ENCODE results near the gene TM9SF2.

The TM9SF2 gene

GRCh38 chr13:99495466-99496183 lies 5.6 kb upstream of the TM9SF2 start:
- no peak for DNase-seq

GRCh38 chr13:99496184-99497142 lies 4.8 kb upstream of the TM9SF2 start:
- peak; percentile 76 for DNase-seq

GRCh38 chr13:99498171-99499161 lies 2.8 kb upstream of the TM9SF2 start:
- peak; percentile 99 for DNase-seq

- DNase-seq, result no peak
Measured at GRCh38 chr13:99500839-99501183, 461 bp upstream of the TM9SF2 start.

- DNase-seq, result no peak
Measured at GRCh38 chr13:99501848-99502301, 603 bp downstream of the TM9SF2 start.

- no peak for DNase-seq
Measured at GRCh38 chr13:99505814-99506269, 4.6 kb downstream of the TM9SF2 start.

- DNase-seq, result peak; percentile 28
Measured at GRCh38 chr13:99506634-99507033, 5.4 kb downstream of the TM9SF2 start.

- DNase-seq, result no peak
Measured at GRCh38 chr13:99507054-99507453, 5.8 kb downstream of the TM9SF2 start.

- DNase-seq, result no peak
Measured at GRCh38 chr13:99507551-99507950, 6.3 kb downstream of the TM9SF2 start.

- no peak for DNase-seq
Measured at GRCh38 chr13:99507986-99508385, 6.7 kb downstream of the TM9SF2 start.

- DNase-seq, result no peak
Measured at GRCh38 chr13:99509479-99509878, 8.2 kb downstream of the TM9SF2 start.

- DNase-seq, result no peak
Measured at GRCh38 chr13:99514801-99515200, 13.5 kb downstream of the TM9SF2 start.

GRCh38 chr13:99516153-99516929 lies 15.1 kb downstream of the TM9SF2 start:
- no peak for DNase-seq

- DNase-seq, result no peak
Measured at GRCh38 chr13:99517577-99517976, 16.3 kb downstream of the TM9SF2 start.

GRCh38 chr13:99517984-99518383 lies 16.7 kb downstream of the TM9SF2 start:
- no peak for DNase-seq

GRCh38 chr13:99522298-99522697 lies 21.0 kb downstream of the TM9SF2 start:
- DNase-seq, result no peak

- DNase-seq, result no peak
Measured at GRCh38 chr13:99523838-99524237, 22.6 kb downstream of the TM9SF2 start.

- no peak for DNase-seq
Measured at GRCh38 chr13:99525967-99526366, 24.7 kb downstream of the TM9SF2 start.

- no peak for DNase-seq
Measured at GRCh38 chr13:99526549-99526948, 25.3 kb downstream of the TM9SF2 start.

GRCh38 chr13:99527301-99527700 lies 26.0 kb downstream of the TM9SF2 start:
- DNase-seq, result no peak

GRCh38 chr13:99528547-99528946 lies 27.3 kb downstream of the TM9SF2 start:
- peak; percentile 14 for DNase-seq

- no peak for DNase-seq
Measured at GRCh38 chr13:99536023-99536422, 34.8 kb downstream of the TM9SF2 start.
